COLO829 (cell line): ENCODE results near the gene ITPRID2.
A peak's percentile ranks its signal among the peaks of the same experiment; 100 is the strongest.

Experiments used
- DNase-seq: peaks from one replicate; pipeline ENCODE4 v3.0.0; 2012; ENCODE audit warnings: low spot score

ITPRID2 gene

DNA sequence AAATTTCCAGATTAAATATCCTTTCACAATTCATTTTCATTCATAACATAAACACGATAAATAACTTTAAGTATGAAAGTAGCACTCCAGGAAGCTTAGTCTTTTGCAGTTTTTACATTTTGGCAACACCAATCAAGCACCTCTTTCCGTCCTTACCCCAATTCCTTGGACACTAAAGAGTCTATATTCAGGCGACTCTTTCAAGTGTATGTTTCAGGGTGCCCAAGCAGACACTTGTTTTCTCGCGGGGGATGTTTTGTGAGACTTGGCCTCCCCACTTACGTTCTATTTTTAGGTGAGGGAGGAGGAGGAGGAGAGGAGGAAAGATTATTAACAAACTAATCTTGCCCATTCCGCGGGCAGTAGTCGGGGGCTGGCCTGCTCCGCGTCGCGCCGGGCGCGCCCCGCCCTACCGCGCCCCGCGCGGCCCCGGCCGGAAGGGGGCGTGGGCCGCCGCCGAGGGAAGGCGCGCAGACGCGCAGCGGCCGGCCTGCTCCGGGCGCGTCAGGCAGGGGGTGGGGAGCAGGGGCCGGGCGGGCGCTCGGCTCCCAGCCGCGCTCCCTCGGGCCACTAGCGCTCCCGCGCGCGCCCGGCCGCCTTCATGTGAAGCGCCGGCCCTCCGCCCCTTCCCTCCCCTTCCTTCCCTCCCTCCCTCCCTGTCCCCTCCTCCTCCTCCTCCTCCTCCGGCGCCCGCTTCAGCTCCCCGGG, at the start of gene ITPRID2:
TSS of gene ITPRID2 (plus strand) at position 473 of the 708 bp plus-strand sequence. CDS start 337 bp downstream, outside the sequence.
- DNase-seq: peak; percentile 84

DNA sequence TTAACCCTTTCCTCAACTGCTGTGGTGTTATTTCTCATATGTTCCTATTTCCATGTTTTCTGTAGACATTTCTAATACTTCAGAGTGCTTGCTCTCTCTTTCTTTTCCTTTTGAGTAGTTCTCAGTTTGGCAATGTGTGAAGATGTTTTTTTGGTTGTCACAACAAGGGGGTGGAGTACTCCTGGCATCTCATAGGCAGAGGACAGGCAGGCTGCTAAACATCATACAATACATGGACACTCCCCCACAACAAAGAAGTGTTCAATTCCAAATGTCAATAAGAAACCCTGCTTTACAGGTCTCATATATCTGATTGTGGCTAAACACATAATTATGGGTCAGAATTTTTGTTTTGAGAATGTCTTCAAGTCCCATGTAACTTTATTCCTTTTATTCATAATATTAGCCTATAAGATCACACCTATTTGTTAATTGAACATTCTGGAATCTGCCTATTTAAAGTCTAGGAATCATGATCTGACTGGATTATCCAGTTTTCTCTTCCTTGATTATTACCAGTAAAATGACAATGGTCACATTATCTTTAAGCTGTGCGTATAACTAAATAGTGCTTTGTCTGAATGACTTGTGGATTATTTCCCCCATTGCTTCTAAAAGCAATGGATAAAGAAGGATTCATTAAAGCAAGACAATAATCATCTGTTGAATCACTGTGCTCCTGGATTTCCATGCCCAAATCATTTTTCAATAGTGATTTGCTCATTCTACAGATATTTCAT, 46.8 kb upstream of the ITPRID2 start:
- DNase-seq: peak; percentile 56

DNA sequence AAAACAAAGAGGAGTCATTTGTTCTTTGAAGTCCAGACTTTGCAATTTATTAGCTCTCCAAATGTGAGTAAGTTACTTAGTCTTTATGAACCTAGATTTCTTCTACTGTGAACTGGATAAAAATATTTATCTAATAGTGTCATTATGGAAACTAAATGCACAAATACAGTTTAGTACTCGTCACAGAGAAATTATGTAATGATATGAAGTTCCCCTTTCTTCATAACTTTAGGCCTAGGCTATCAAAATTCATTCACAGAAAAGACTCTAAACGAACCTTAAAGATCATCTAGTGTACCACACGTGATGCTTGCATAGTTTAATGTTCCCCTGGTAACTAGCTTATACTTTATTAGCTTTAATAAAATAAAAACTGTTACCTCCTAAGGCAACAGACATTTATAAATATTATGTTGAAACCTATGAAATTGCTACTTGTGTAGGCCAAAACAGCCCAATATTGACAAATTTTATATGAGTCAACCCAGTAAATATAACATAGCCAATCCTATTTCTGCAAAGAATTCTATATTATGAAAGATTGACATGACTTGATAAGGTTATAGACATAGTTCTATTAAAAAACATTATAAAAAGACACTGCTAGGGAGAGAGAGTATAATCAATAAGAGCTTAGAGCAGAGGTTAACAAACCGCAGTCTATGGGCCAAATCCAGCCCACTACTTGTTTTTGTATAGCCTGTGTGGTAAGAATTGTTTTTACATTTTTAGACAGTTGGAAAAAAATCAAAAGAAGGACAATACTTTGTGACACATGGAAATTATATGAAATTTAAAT, 44.9 kb upstream of the ITPRID2 start:
- DNase-seq: no peak

DNA sequence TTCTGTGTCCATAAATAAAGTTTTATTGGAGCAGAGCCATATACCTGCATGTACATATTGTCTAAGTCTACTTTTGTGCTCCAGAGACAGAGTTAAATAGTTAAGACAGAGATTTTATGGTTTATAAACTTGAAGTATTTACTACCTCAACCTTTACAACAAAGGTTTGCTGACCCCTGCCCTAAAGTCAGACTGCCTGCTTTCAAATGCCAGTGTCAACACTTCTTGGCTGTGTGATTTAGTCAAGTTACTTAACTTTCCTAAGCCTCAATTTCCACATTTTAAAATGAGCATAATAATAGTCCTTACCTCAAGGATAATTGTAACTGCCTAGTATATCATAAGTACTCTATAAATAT, 44.4 kb upstream of the ITPRID2 start:
- DNase-seq: no peak

DNA sequence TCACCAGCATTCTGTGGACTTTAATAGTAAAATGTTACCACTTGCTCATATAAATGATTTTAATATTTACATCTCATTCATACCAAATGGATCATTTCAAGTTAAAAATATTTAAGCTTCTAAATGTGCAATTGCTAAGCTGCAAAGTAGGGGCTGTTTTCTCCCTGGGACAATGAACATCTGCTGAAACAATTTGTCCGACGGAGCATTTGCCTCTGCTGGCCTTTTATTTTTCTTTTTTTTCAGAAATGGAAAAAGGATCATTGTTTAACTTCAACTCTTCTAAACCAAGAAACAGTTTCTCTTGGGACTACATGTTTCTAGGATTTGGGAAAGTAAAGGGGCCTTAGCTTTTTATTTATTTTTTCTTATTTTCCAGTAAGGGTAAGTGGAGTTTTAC, 43.8 kb upstream of the ITPRID2 start:
- no peak for DNase-seq

DNA sequence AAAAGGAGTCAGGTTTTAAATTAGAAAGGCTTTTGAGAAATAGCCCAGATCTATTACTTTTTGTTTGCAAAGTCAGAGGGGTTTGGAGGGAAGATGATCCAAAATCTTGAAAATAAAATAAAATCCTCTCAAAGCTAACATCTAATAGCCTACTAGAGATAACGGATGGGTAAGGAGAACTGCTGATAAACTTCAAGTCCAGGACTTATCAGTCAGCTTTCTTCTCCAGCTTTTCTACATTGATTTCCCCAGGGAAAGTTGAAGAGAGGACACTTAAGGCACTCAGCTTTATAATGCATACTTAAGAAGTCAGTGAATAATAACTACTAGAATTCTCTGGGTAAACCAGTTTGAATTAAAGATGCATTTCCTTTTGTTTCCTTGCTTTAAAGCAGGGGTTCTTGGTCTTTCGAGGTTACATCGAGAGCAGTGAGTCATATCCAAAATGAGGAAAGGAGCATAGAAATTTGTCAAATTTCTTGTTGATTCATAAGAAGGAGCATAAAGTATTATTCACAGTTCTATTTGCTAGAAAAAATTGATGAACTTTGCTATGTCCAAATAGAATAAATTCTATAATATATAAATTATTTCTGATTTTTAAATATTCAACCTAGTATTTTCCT, 43.2 kb upstream of the ITPRID2 start:
- no peak for DNase-seq

DNA sequence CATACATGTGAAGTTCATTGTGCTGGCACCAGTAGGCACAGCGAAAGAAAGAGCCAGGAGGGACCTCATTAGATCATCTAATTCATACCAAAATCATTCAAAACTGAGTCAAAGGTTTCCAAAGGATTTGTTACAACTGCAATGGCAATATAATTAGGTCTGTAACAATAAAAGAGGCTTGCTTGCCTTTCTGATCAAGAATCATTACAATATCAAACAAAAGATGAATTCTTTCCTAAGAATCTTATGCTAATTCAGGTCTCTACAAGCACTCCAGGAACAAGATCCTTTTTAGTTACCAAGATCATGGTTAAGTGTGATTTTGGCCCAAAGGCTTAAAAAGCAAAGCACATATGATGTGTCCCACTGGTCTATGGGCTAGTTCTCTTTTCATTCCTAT, 41.9 kb upstream of the ITPRID2 start:
- DNase-seq: no peak

DNA sequence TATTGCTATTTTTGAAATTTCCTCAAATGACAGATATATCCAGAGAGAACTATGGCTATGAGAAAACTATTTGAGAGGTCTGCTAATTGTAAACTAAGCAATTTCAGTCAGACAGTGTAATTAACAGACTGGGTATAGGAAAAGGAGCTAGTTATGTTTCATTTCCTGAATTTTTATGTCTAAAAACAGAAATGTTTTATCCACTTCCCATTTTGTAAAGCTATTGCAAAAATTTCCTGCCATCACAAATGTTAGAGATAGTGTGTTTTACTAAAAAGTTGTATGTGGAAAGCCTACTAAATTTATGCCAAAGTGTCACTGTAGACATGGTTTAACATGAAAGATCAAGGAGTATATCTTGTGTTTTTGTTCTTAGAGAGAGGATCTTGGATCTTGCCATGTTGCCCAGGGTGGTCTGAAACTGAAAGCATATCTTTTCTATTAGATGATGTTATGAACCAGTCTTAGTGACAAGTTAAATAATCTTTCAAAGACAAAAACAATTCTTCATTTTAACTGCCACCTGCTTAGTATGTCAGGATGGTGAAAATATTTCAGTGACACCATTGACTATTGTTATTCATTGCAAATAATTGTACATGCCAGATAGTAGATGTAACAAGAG, 40.5 kb upstream of the ITPRID2 start:
- DNase-seq: no peak

DNA sequence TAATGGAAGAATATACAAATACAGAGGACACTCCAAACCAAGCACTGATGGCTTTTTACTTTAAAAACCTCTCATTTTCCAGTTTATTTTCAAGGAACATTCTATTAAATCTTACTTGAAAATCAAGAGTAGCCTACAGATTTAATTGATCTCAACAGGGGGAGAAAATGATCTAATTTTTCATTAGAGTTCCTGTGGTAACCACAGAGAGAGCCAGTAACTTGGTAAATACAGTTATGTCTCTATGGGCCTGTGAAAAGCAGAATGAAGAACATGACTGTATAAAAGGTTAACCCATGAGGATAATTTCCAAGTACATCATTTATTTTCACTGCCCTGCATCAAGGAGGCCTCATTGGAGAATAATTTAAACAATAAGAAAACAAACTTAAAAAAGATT, 39.8 kb upstream of the ITPRID2 start:
- DNase-seq: no peak

DNA sequence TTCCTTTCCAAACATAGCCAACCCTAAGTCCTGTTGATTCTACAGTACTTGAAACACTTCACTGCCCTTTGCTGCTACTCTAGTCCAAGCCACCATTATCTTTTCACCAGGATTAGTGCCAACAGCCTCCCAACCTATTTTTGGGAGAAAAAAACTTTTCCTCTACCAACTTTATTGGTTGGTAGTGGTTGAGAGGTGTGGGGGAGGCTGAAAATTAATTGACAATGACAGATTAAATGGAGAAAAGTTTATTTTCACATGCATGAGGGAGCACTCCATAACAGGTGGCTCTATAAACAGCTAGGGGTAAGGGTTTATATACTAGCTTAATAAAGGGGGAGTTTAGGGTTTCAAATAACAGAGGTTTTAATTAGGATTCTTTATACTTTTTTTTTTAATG, 37.8 kb upstream of the ITPRID2 start:
- no peak for DNase-seq

DNA sequence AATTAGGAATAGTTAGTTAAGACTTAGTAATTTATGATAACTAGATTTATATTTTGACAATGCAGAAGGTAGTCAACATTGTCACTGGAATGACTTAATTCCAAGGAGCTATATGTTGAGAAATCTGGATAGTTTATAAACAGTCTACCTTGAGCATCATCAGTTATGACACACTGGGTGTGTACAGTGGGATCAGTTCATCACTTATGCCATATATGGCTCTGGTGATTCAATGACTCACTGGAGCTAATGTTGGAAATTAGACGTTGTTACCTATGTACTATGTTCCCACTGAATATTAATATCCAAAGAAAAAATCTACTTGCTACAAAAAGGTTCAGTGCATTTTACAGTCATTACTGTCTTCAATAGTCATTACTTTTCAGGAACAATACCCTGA, 34.0 kb upstream of the ITPRID2 start:
- no peak for DNase-seq

DNA sequence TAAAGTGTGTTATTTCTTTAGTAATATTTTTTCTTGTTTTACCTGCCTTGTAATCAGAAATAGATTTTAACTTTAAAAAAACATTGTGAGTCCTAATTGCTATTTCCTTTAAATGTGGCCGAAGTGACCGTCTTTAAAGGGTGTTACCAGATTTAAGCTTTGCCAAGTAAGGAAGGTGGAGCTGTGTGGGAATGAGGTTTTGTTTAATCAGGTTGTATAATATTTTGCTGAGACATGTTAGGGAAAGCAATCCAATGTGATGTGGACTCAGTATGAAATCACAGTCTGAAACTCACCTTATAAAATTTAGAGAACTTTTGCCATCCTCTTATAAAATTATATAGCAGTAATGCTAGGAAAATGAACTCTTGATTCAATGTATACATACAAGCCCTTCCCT, 32.9 kb upstream of the ITPRID2 start:
- DNase-seq: no peak

DNA sequence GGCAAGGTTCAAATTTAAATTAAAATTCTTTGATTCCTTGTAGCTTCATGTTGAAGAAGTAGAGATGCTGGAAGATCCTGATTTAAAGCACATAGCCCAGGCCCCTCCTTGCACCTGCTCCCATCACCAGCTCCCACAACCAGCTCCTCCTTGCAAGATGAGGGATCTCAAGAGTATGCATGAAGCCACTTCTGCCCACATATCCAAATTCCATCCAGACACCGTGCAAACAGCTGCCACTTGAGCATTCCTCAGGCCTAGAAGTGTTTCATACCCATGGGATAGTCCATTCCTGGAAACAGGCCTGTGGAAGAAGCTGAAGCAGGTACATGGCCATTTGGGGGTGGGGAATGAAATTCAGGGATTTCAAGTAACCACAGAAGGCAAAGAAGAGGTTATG, 32.4 kb upstream of the ITPRID2 start:
- DNase-seq: no peak

DNA sequence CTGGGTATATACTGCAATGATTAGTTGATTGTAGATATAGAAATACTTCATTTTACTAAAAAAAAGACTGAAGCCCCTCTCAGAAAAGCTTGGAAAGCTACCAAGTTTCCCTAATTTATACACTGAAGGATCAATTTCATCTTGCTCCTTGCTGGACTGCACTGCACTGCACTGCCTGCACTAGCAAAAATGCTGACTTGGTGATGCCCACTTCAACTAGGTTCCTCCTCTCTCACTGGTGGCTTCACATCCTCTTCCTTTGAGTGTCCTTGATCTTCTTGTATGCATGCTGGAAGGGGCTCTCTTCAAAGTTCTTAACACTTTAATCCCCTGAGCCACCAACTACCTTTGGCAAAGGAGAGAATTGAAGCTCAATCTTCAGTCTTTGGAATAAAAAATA, 31.7 kb upstream of the ITPRID2 start:
- DNase-seq: no peak

DNA sequence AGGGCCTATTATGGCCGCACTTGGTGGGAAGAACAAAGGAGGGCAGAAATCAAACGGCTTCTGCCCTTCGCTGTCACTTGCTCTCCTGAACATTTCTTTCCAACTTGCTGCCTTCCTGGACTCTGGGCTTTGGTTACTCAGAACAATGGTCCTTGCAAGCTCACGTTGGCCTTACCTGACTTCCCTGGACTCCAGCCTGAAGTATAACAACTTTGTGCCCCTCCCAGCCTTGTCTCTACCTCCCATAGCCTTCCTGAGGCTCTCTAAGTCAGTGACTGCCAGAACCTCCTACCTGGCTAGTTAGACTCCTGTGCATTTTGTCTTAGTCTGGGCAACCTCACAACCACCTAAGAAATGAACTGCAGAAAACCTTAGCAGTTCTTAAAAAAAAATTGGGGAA, 30.2 kb upstream of the ITPRID2 start:
- no peak for DNase-seq

DNA sequence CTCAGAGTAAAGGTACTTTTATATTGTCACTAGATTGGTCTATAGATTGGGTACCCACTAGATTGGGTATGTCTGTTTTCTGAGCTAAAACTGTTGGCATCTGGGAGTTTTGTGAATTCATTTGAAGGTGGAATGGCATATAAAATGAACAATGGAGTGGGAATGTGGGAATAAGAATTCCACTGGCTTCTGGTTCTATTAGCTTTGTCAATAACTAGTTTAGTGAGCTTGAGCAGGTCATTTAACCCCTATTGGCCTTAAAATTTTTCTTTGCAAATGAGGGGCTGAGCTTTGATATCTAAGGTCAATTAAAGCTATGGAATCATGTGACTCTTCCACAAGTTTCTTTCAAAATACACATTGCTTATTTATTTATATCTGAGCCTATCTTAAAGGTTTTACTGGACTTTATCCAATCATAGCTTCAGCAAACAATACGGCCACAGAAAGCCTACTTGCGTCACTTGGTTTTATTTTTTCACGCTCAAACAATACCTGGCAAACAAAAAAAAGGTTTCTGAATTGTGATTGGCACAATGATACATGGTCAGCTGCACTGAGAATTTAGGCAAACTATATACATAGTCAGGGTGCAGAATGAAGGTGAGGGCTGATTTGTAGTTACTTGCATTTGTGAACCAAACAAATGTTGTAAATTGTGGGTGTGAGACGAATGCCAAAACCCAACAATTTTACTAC, 28.8 kb upstream of the ITPRID2 start:
- DNase-seq: no peak

DNA sequence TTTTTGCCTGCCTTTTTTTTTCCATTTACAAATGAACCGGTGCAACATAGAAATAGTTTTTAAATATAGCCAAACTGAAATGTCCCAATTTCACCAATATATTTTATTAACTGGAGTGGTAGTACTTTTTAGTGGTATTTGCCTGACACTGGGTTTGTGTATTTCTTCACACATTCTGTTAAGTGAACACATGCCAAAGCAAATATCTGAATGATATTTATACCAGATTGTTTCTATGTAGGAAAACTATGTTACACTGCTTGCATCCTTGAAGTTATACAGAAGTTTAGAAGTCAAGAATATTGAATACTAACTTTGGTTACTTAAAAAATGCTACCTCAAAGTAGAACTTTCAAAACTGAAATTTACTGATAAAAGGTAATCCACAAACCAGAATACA, 19.4 kb upstream of the ITPRID2 start:
- DNase-seq: no peak

DNA sequence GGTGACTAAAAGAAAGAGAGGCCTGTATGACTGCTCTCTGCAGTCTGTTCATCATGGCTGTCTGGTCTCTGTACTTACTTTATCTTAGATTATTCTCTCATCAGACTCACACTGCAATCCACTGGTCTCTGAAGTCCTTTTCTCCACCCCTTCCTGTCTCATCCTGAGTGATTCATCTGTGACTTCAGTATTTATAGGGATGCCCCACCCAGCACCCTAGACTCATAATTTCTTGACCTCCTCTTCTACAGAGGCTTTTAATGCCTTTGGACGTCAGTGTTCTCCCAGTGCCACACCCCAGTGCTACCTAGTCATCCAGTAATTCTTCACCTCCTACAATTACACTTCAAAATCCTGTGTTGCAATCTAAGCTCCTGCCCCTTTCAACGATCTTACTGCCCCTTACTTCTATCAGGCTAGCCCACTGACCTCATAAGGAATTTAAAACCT, 14.9 kb upstream of the ITPRID2 start:
- DNase-seq: no peak

DNA sequence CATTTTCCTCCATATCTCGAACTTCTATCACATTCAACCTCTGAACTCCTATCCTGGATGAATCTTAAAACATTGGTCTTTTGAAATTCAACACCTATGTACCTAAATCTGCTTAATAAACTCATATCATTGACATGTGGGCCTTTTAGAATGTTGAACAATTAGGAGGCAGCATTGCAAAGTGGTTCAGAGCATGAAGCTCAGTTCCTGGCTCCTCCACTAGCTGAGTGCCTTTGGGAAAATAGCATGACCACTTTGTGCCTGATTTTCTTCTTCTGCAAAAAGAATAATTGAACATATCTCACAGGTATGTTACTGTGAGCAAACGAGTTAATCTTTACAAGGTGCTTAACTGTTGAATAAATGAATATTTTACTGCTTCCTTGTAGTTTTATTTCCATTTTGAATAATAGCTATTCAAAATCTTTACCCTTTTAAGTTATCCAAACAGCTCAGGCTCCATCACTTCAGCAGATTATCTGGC, 14.3 kb upstream of the ITPRID2 start:
- DNase-seq: no peak

DNA sequence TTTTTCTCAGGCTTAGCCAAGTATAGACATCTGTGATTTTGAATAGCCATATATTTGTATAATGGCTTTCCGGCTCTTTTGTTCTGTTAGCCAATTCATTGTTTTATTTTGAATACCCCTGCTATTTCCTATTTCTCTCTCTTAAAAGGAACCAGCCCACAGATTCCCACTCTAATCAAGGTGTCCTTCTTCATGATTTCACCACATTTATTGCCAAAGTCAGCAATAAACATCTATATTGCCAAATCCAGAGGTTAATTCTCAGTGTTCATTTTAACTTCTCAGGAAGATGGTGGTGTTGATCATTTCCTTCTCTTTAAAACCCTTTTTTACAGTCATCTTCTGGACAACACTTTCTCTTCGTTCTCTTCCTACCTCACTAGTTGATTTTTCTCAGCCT, 13.1 kb upstream of the ITPRID2 start:
- DNase-seq: no peak

DNA sequence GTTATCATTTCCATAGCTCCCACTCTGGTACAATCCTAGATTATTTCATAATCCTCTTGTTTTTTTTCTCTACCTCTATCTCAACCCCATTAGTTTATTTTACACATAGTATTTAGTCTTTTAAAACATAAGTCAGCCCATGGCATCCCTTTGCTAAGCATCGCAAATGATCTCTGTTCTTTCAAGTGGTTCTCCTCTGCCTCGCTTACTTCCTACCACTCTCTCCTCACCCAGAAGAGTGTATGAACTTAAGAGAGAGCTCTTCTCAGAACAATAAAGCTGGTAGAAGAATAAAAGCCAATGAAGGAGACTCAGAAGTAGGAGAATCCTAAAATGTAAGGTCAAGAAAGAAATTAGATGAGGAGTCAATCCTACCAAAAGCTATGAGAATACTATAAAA, 12.2 kb upstream of the ITPRID2 start:
- no peak for DNase-seq
